GM23248 (cell line): ENCODE results near the gene MMS22L. TPM values are rescaled to one million over a fixed set of nuclear protein-coding genes. Genes with fewer than 3 reads are reported as not detected.

Experiments used
- DNase-seq: peaks from one replicate; pipeline ENCODE4 v3.0.0-alpha.2; 2015
- H2AFZ ChIP-seq: fragments of 200-600 bp; sonication (generic); 2 replicates; pipeline ENCODE4 v1.6.1; 2016; ENCODE audit warnings: antibody characterized with exemption
- H3F3A ChIP-seq: fragments of 200-600 bp; sonication (generic); 2 replicates; pipeline ENCODE4 v1.6.1; 2016; ENCODE audit warnings: mild to moderate bottlenecking, antibody characterized with exemption, mixed run types; ENCODE audit not compliant: insufficient read depth
- H3K27ac ChIP-seq: fragments of 200-600 bp; sonication (generic); 2 replicates; pipeline ENCODE4 v1.5.1; 2016; ENCODE audit warnings: mild to moderate bottlenecking
- H3K27me3 ChIP-seq: fragments of 200-600 bp; sonication (generic); replicated peaks from 2 replicates; pipeline ENCODE4 v1.6.1; 2016; ENCODE audit warnings: mild to moderate bottlenecking; ENCODE audit not compliant: insufficient read depth
- H3K36me3 ChIP-seq: fragments of 200-600 bp; sonication (generic); 2 replicates; pipeline ENCODE4 v1.6.1; 2016; ENCODE audit warnings: low read depth, mild to moderate bottlenecking
- H3K4me1 ChIP-seq: fragments of 200-600 bp; sonication (generic); 2 replicates; pipeline ENCODE4 v1.6.1; 2016; ENCODE audit warnings: mild to moderate bottlenecking; ENCODE audit not compliant: insufficient read depth
- H3K4me2 ChIP-seq: fragments of 200-600 bp; sonication (generic); one replicate; pipeline ENCODE4 v1.6.1; 2016; ENCODE audit warnings: mild to moderate bottlenecking; ENCODE audit not compliant: unreplicated experiment
- H3K4me3 ChIP-seq: fragments of 200-600 bp; sonication (generic); 2 replicates; pipeline ENCODE4 v1.5.1; 2016; ENCODE audit warnings: mild to moderate bottlenecking
- H3K79me2 ChIP-seq: fragments of 200-600 bp; sonication (generic); 2 replicates; pipeline ENCODE4 v1.6.1; 2016; ENCODE audit warnings: mild to moderate bottlenecking; ENCODE audit not compliant: insufficient read depth
- H3K9ac ChIP-seq: fragments of 200-600 bp; sonication (generic); 2 replicates; pipeline ENCODE4 v1.6.1; 2016; ENCODE audit warnings: mild to moderate bottlenecking
- H3K9me2 ChIP-seq: fragments of 200-600 bp; sonication (generic); 2 replicates; pipeline ENCODE4 v1.6.1; 2016; ENCODE audit warnings: mixed run types, mild to moderate bottlenecking, moderate library complexity; ENCODE audit not compliant: insufficient read depth
- H3K9me3 ChIP-seq: fragments of 200-600 bp; sonication (generic); one replicate; pipeline ENCODE4 v1.6.1; 2017; ENCODE audit warnings: low read depth
- H4K20me1 ChIP-seq: fragments of 200-600 bp; sonication (generic); 2 replicates; pipeline ENCODE4 v1.6.0; 2016; ENCODE audit not compliant: insufficient read depth
- EZH2 ChIP-seq: fragments of 200-600 bp; sonication (generic); IDR thresholded peaks from 2 replicates; pipeline ENCODE4 v1.6.1; 2018; ENCODE audit warnings: antibody characterized with exemption, mild to moderate bottlenecking; ENCODE audit not compliant: insufficient read depth, poor library complexity, severe bottlenecking
- EZH2phosphoT487 ChIP-seq: fragments of 200-600 bp; sonication (generic); IDR thresholded peaks from 2 replicates; pipeline ENCODE4 v1.6.1; 2018; ENCODE audit warnings: antibody characterized with exemption, moderate library complexity, mild to moderate bottlenecking, low read depth; ENCODE audit not compliant: insufficient read depth
- whole genome bisulfite sequencing, 2 experiments: methylation state at CpG; one replicate each; pipeline ENCODE4 v1.1.6; 2015 to 2017; ENCODE audit warnings: low lambda C conversion rate in 2 of 2, low coverage in 1 of 2; ENCODE audit errors: missing lambda C conversion rate in 2 of 2; 5-methylcytosine and 5-hydroxymethylcytosine counted together
- in situ Hi-C: fragments of 300-500 bp; cut with MboI; formaldehyde crosslinking; loops from 2 replicates; pipeline ENCODE4 v1.15.0; 2020
- polyA plus RNA-seq: library from polyadenylated mRNA; unstranded; fragments of >200 nt; fragmentation: Nextera tagmentation; extraction: Ambion mirVana; gene quantifications from 2 replicates; pipeline ENCODE4 v1.2.1, GENCODE V29; 2016
- total RNA-seq: library from RNA; depleted of rRNA; stranded (reverse); fragments of >200 nt; shearing (Covaris generic); gene quantifications from 2 replicates; pipeline ENCODE4 v1.2.3, GENCODE V29; 2014

The MMS22L gene
- total and polyA plus RNA-seq, 2 experiments from 2014 or later, result 4.1 to 12.9 TPM

- no peaks in the 10 kb centered on the region for H4K20me1 ChIP-seq
- H3K4me2 ChIP-seq, result no peak overlapping the region
- DNase-seq, result no peak
- H3K79me2 ChIP-seq, result no peaks in the 10 kb centered on the region
- no peaks in the 10 kb centered on the region for H3K9me2 ChIP-seq
- H3K4me1 ChIP-seq, result no peaks in the 10 kb centered on the region
- H2AFZ ChIP-seq, result no peak overlapping the region
- H3K27me3 ChIP-seq, result no peaks in the 10 kb centered on the region
- no peaks in the 10 kb centered on the region for H3F3A ChIP-seq
- H3K4me3 ChIP-seq, result no peak overlapping the region
- in situ Hi-C loops, result no loop called here
- no peaks in the 10 kb centered on the region for H3K9me3 ChIP-seq
- TF ChIP-seq EZH2phosphoT487 (no peak), EZH2 (no peak)
- no peak overlapping the region for H3K27ac ChIP-seq
- H3K36me3 ChIP-seq, result no peaks in the 10 kb centered on the region; the same call in 1 of the 2 replicates
- no peak overlapping the region for H3K9ac ChIP-seq
These were observed 131.4 kb downstream of the MMS22L start for GRCh38 chr6:97151601-97152000.

GRCh38 chr6:97150932-97151331 lies 132.1 kb downstream of the MMS22L start:
- DNase-seq, result no peak
- no peaks in the 10 kb centered on the region for H4K20me1 ChIP-seq
- H3K27ac ChIP-seq, result no peak overlapping the region
- no peaks in the 10 kb centered on the region for H3K79me2 ChIP-seq
- no peaks in the 10 kb centered on the region for H3K4me1 ChIP-seq
- no peaks in the 10 kb centered on the region for H3K9me3 ChIP-seq
- no peak overlapping the region for H3K9ac ChIP-seq
- in situ Hi-C loops, result no loop called here
- no peak overlapping the region for H3K4me2 ChIP-seq
- no peak overlapping the region for H3K4me3 ChIP-seq
- H3F3A ChIP-seq, result no peaks in the 10 kb centered on the region
- TF ChIP-seq EZH2 (no peak), EZH2phosphoT487 (no peak)
- no peaks in the 10 kb centered on the region for H3K27me3 ChIP-seq
- no peak overlapping the region for H2AFZ ChIP-seq
- no peaks in the 10 kb centered on the region for H3K9me2 ChIP-seq
- WGBS, 2 experiments, result 97% methylated on average over 3 of the region's 3 CpGs
- no peaks in the 10 kb centered on the region; the same call in 1 of the 2 replicates for H3K36me3 ChIP-seq

GRCh38 chr6:97147421-97147820 lies 135.6 kb downstream of the MMS22L start:
- 82 to 83% methylated on average over 1 of the region's 1 CpG for WGBS, 2 experiments
- no peak for DNase-seq
- TF ChIP-seq EZH2phosphoT487, result no peak
- no peak for TF ChIP-seq EZH2

GRCh38 chr6:97145691-97146090 lies 137.3 kb downstream of the MMS22L start:
- Histone ChIP-seq H3K4me3 (no peak overlapping the region), H3K9ac (no peak overlapping the region), H3K9me3 (no peaks in the 10 kb centered on the region), H3K27ac (no peak overlapping the region), H3F3A (no peaks in the 10 kb centered on the region), H3K27me3 (no peaks in the 10 kb centered on the region), H3K36me3 (no peaks in the 10 kb centered on the region; the same call in 1 of the 2 replicates), H3K4me2 (no peak overlapping the region), H3K4me1 (no peaks in the 10 kb centered on the region), H3K79me2 (no peaks in the 10 kb centered on the region), H4K20me1 (no peaks in the 10 kb centered on the region), H2AFZ (no peak overlapping the region), H3K9me2 (no peaks in the 10 kb centered on the region)
- DNase-seq, result no peak
- WGBS, 2 experiments, result 89 to 100% methylated on average over 1 of the region's 1 CpG
- TF ChIP-seq EZH2 (no peak), EZH2phosphoT487 (no peak)
- in situ Hi-C loops, result no loop called here

More at GRCh38 chr6:97147421-97147820, 135.6 kb downstream of the MMS22L start:
- H3F3A ChIP-seq, result no peaks in the 10 kb centered on the region
- H4K20me1 ChIP-seq, result no peaks in the 10 kb centered on the region
- H3K27me3 ChIP-seq, result no peaks in the 10 kb centered on the region
- no peaks in the 10 kb centered on the region for H3K9me2 ChIP-seq
- in situ Hi-C loops, result no loop called here
- no peaks in the 10 kb centered on the region; the same call in 1 of the 2 replicates for H3K36me3 ChIP-seq
- H3K9me3 ChIP-seq, result no peaks in the 10 kb centered on the region
- H3K79me2 ChIP-seq, result no peaks in the 10 kb centered on the region
- H3K9ac ChIP-seq, result no peak overlapping the region
- H3K4me1 ChIP-seq, result no peaks in the 10 kb centered on the region
- H2AFZ ChIP-seq, result no peak overlapping the region
- no peak overlapping the region for H3K27ac ChIP-seq
- H3K4me2 ChIP-seq, result no peak overlapping the region
- H3K4me3 ChIP-seq, result no peak overlapping the region

GRCh38 chr6:97141756-97142155 lies 141.3 kb downstream of the MMS22L start:
- Histone ChIP-seq H3K4me3 (no peak overlapping the region), H3K27me3 (no peaks in the 10 kb centered on the region), H3F3A (no peaks in the 10 kb centered on the region), H3K4me1 (no peaks in the 10 kb centered on the region), H3K9ac (no peak overlapping the region), H2AFZ (no peak overlapping the region), H3K36me3 (no peaks in the 10 kb centered on the region; the same call in 1 of the 2 replicates), H3K4me2 (no peak overlapping the region), H3K9me2 (no peaks in the 10 kb centered on the region), H4K20me1 (no peaks in the 10 kb centered on the region), H3K79me2 (no peaks in the 10 kb centered on the region), H3K9me3 (no peaks in the 10 kb centered on the region), H3K27ac (no peak overlapping the region)
- TF ChIP-seq EZH2phosphoT487 (no peak), EZH2 (no peak)
- in situ Hi-C loops, result no loop called here
- DNase-seq, result no peak
